H1 (cell line): ENCODE data around the gene ANAPC5. TPM values are rescaled to one million over a fixed set of nuclear protein-coding genes. Genes with fewer than 3 reads are reported as not detected.

Experiments
- CTCF ChIA-PET: fragments of 300-600 bp; sonication (Branson Sonifier 250); formaldehyde crosslinking; loops from one replicate; lab custom pipeline; 2021; ENCODE audit not compliant: partially characterized antibody; lab: Charles Lee
- POLR2A ChIA-PET: fragments of 300-600 bp; sonication (Branson Sonifier 250); formaldehyde crosslinking; loops from one replicate; lab custom pipeline; 2021; ENCODE audit warnings: inconsistent platforms; ENCODE audit not compliant: partially characterized antibody; lab: Charles Lee
- DNase-seq, 2 experiments: peaks; one replicate each; pipeline versions ENCODE4 v3.0.0 to v3.0.0-alpha.2; 2010 to 2022; ENCODE audit warnings: low spot score in 2 of 2, low read depth in 1 of 2, mixed read lengths in 1 of 2
- FAIRE-seq: peaks from 2 replicates; lab custom pipeline; 2011; peaks lifted over from hg19 to GRCh38; lab: Jason Lieb, UNC
- H2AFZ ChIP-seq: 2 replicates; pipeline ENCODE4 v1.8.1; 2012; ENCODE audit warnings: low read length, inconsistent platforms
- H2AK5ac ChIP-seq: 2 replicates; pipeline ENCODE4 v1.6.1; 2013; ENCODE audit warnings: low read depth, low read length
- H2BK120ac ChIP-seq: replicated peaks from 2 replicates; pipeline ENCODE3; 2013; ENCODE audit warnings: low read depth, low read length, inconsistent platforms
- H2BK12ac ChIP-seq: 2 replicates; pipeline ENCODE4 v1.6.1; 2013; ENCODE audit warnings: low read depth, low read length
- H2BK15ac ChIP-seq: 2 replicates; pipeline ENCODE4 v1.6.1; 2013; ENCODE audit warnings: low read length
- H2BK20ac ChIP-seq: 2 replicates; pipeline ENCODE4 v1.6.1; 2013; ENCODE audit warnings: low read length
- H2BK5ac ChIP-seq: 2 replicates; pipeline ENCODE4 v1.6.1; 2013; ENCODE audit warnings: low read depth, low read length
- H3K14ac ChIP-seq: 2 replicates; pipeline ENCODE4 v1.6.1; 2013; ENCODE audit warnings: inconsistent platforms; ENCODE audit not compliant: insufficient read length
- H3K18ac ChIP-seq: 2 replicates; pipeline ENCODE4 v1.6.1; 2013; ENCODE audit warnings: low read length; ENCODE audit errors: extremely low read depth
- H3K23ac ChIP-seq: 2 replicates; pipeline ENCODE4 v1.6.1; 2013; ENCODE audit warnings: inconsistent platforms; ENCODE audit not compliant: insufficient read length
- H3K23me2 ChIP-seq: 2 replicates; pipeline ENCODE4 v1.6.1; 2013; ENCODE audit warnings: low read depth, low read length
- H3K27ac ChIP-seq: 2 replicates; pipeline ENCODE4 v1.6.1; 2011; ENCODE audit warnings: low read depth, low read length, inconsistent platforms
- H3K27me3 ChIP-seq, 4 experiments: replicated peaks in 1 of 4; 1 replicate in 1 of 4; 2 replicates in 3 of 4; pipeline versions ENCODE4 v1.6.1 to v1.8.1; 2011 to 2013; ENCODE audit warnings: low read length in 3 of 4, mild to moderate bottlenecking in 3 of 4, inconsistent platforms in 2 of 4, mixed read lengths in 2 of 4, moderate library complexity in 1 of 4; ENCODE audit not compliant: control insufficient read depth in 3 of 4, insufficient read depth in 3 of 4; ENCODE audit errors: extremely low read depth in 1 of 4
- H3K36me3 ChIP-seq, 4 experiments: 2 replicates each; pipeline versions ENCODE4 v1.6.1 to v1.8.1; 2011 to 2013; ENCODE audit warnings: mild to moderate bottlenecking in 4 of 4, low read length in 3 of 4, moderate library complexity in 2 of 4, control low read depth in 1 of 4, inconsistent platforms in 1 of 4; ENCODE audit not compliant: insufficient read depth in 4 of 4, control insufficient read depth in 2 of 4
- H3K4ac ChIP-seq: replicated peaks from 2 replicates; pipeline ENCODE3; 2013; ENCODE audit warnings: low read length, low read depth, mixed read lengths, inconsistent platforms; ENCODE audit not compliant: insufficient read length
- H3K4me1 ChIP-seq, 4 experiments: replicated peaks in 1 of 4; 1 replicate in 1 of 4; 2 replicates in 3 of 4; pipeline versions ENCODE4 v1.6.1 to v1.8.1; 2011 to 2013; ENCODE audit warnings: low read length in 3 of 4, inconsistent platforms in 2 of 4, mixed read lengths in 1 of 4; ENCODE audit not compliant: insufficient read depth in 4 of 4, control insufficient read depth in 3 of 4
- H3K4me2 ChIP-seq, 2 experiments: 2 replicates each; pipeline versions ENCODE4 v1.6.1 to v1.8.1; 2011 to 2013; ENCODE audit warnings: low read depth in 2 of 2, low read length in 2 of 2, control low read depth in 1 of 2, inconsistent platforms in 1 of 2, mild to moderate bottlenecking in 1 of 2; ENCODE audit not compliant: insufficient read depth in 1 of 2
- H3K4me3 ChIP-seq, 4 experiments: fragments of 200-600, 300-600 bp in 1 of 4; sonication (generic), shearing (Covaris generic), sonication (Bioruptor Twin) in 1 of 4; 2 replicates each; pipeline versions ENCODE4 v1.5.1 to v1.8.1; 2011 to 2016; ENCODE audit warnings: low read length in 4 of 4, low read depth in 3 of 4, control low read depth in 2 of 4, inconsistent platforms in 2 of 4, mild to moderate bottlenecking in 2 of 4, mixed read lengths in 1 of 4, moderate library complexity in 1 of 4; ENCODE audit not compliant: insufficient read depth in 2 of 4; ENCODE audit errors: extremely low read depth in 1 of 4
- H3K56ac ChIP-seq: replicated peaks from 2 replicates; pipeline ENCODE3; 2013; ENCODE audit warnings: low read depth, mild to moderate bottlenecking, mixed read lengths, low read length, inconsistent platforms; ENCODE audit not compliant: insufficient read length
- H3K79me1 ChIP-seq: 2 replicates; pipeline ENCODE4 v1.6.1; 2013; ENCODE audit warnings: low read depth, low read length, control low read depth
- H3K79me2 ChIP-seq, 2 experiments: 2 replicates each; pipeline versions ENCODE4 v1.6.1 to v1.8.1; 2012 to 2013; ENCODE audit warnings: low read length in 2 of 2, mild to moderate bottlenecking in 2 of 2, inconsistent platforms in 1 of 2; ENCODE audit not compliant: insufficient read depth in 2 of 2, control insufficient read depth in 1 of 2
- H3K9ac ChIP-seq, 4 experiments: replicated peaks in 1 of 4; 1 replicate in 1 of 4; 2 replicates in 3 of 4; pipeline versions ENCODE4 v1.6.1 to v1.8.1; 2011 to 2013; ENCODE audit warnings: low read depth in 3 of 4, low read length in 3 of 4, control low read depth in 2 of 4, mild to moderate bottlenecking in 2 of 4, moderate library complexity in 2 of 4, inconsistent platforms in 1 of 4; ENCODE audit errors: extremely low read depth in 1 of 4
- H3K9me3 ChIP-seq, 2 experiments: 2 replicates each; pipeline versions ENCODE4 v1.6.1 to v1.8.1; 2012 to 2013; ENCODE audit warnings: mild to moderate bottlenecking in 2 of 2, moderate library complexity in 2 of 2, control low read depth in 1 of 2, inconsistent platforms in 1 of 2, low read depth in 1 of 2, low read length in 1 of 2, mixed read lengths in 1 of 2; ENCODE audit not compliant: insufficient read depth in 2 of 2
- H4K20me1 ChIP-seq, 2 experiments: replicated peaks in 1 of 2; 2 replicates each; pipeline versions ENCODE3 to v1.8.1; 2011 to 2013; ENCODE audit warnings: inconsistent platforms in 2 of 2, low read length in 2 of 2, mild to moderate bottlenecking in 1 of 2; ENCODE audit not compliant: insufficient read depth in 2 of 2, control insufficient read depth in 1 of 2
- H4K5ac ChIP-seq: 2 replicates; pipeline ENCODE4 v1.6.1; 2013; ENCODE audit warnings: low read length, low read depth, mixed read lengths, inconsistent platforms; ENCODE audit not compliant: insufficient read length
- H4K8ac ChIP-seq: 2 replicates; pipeline ENCODE4 v1.8.0; 2013; ENCODE audit warnings: mild to moderate bottlenecking, moderate library complexity, low read length, inconsistent platforms; ENCODE audit not compliant: insufficient read depth; ENCODE audit errors: extremely low read depth
- H4K91ac ChIP-seq: replicated peaks from 2 replicates; pipeline ENCODE3; 2013; ENCODE audit warnings: low read length, mixed read lengths, inconsistent platforms; ENCODE audit not compliant: insufficient read length
- BCL11A ChIP-seq, 2 experiments: IDR thresholded peaks; one replicate each; pipeline ENCODE4 v1.6.1; 2011; ENCODE audit warnings: low read depth in 2 of 2, low read length in 2 of 2, mild to moderate bottlenecking in 2 of 2
- CHD1 ChIP-seq: IDR thresholded peaks from 2 replicates; pipeline ENCODE4 v1.6.1; 2012; ENCODE audit warnings: low read depth, low read length, improper control_type of control experiment
- EZH2 ChIP-seq: fragments of 200-600 bp; sonication (generic); IDR thresholded peaks from 2 replicates; pipeline ENCODE4 v1.7.1; 2012; ENCODE audit warnings: low read depth, mild to moderate bottlenecking, moderate library complexity, low read length, inconsistent platforms; ENCODE audit not compliant: severe bottlenecking
- FOSL1 ChIP-seq: IDR thresholded peaks from 2 replicates; pipeline ENCODE4 v1.6.1; 2011; ENCODE audit warnings: mild to moderate bottlenecking, low read depth, low read length, moderate library complexity; ENCODE audit not compliant: insufficient read depth
- SAP30 ChIP-seq: fragments of 300-600 bp; sonication (generic); IDR thresholded peaks from 2 replicates; pipeline ENCODE4 v1.7.1; 2012; ENCODE audit warnings: low read length, moderate library complexity, mild to moderate bottlenecking, inconsistent platforms; ENCODE audit not compliant: insufficient read depth, insufficient replicate concordance
- SP1 ChIP-seq: IDR thresholded peaks from 2 replicates; pipeline ENCODE4 v1.6.1; 2011; ENCODE audit warnings: low read depth, low read length
- SUZ12 ChIP-seq: fragments of 200-600 bp; sonication (generic); IDR thresholded peaks from 2 replicates; pipeline ENCODE4 v1.6.1; 2012; ENCODE audit warnings: mild to moderate bottlenecking, inconsistent platforms, low read length, moderate library complexity, mixed read lengths
- TAF7 ChIP-seq: optimal IDR thresholded peaks from 2 replicates; pipeline ENCODE3; 2011; ENCODE audit warnings: low read depth, mild to moderate bottlenecking, inconsistent platforms, low read length, moderate library complexity, borderline replicate concordance
- WGBS, 2 experiments: shearing (Covaris generic) in 1 of 2; methylation state at CpG; one replicate each; pipeline versions ENCODE4 v1.1.6 to v1.1.7; 2013 to 2015; ENCODE audit warnings: low lambda C conversion rate in 2 of 2, mixed read lengths in 2 of 2, inconsistent platforms in 1 of 2, low coverage in 1 of 2, missing lambda C conversion rate in 1 of 2; ENCODE audit not compliant: insufficient replicate concordance in 2 of 2, insufficient coverage in 1 of 2, insufficient read length in 1 of 2; ENCODE audit errors: extremely low coverage in 1 of 2, missing lambda C conversion rate in 1 of 2; 5-methylcytosine and 5-hydroxymethylcytosine counted together
- polyA plus RNA-seq, 7 experiments: library from polyadenylated mRNA; depleted of rRNA in 3 of 7; stranded (reverse) in 5 of 7; unstranded in 2 of 7; fragments of >200 nt in 5 of 7; fragments of 200-250 nt in 2 of 7; gene quantifications; 1 replicate in 5 of 7; 2 replicates in 1 of 7; 4 replicates in 1 of 7; pipeline versions ENCODE4 v1.2.1 to v1.2.3, GENCODE V29; 2011 to 2013; ENCODE audit warnings: missing spikeins in 2 of 7, mixed read lengths in 2 of 7
- total RNA-seq: library from RNA; stranded (reverse); fragmentation: NEBNext Ultra II Directional; extraction: Animal tissue kit (Norgen Biotek cat#: 25700); gene quantifications from 2 replicates; pipeline ENCODE4 v1.2.1, GENCODE V29; 2021
- TF ChIP-seq, protein P1 (sequence below): IDR thresholded peaks from 2 replicates; pipeline ENCODE4 v1.6.1; 2012; ENCODE audit warnings: inconsistent platforms

Gene ANAPC5
- total and polyA plus RNA-seq, 2 of the 8 experiments (the other 6 are each of a cell fraction or from before 2014, with no cell fraction given): 103 to 127 TPM

DNA sequence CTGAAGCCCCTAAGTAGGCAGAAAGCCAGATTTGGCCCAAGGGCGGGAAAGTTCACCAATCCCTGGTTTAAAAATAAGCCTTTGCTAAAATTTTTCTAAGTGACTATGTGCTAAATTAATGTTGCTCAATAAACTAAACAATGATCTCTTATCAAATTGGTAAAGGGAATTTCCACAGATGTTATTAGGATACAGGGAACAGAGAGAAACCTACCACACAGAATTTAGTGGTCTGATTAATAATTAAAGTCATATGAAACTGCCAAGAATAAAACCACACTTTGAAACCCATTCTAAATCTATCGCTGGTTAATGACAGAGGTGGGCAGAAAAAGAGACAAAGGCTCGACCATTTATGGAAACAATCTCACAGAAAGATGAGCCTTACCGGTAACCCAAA is 22.0 kb downstream of the ANAPC5 start:
- FAIRE-seq (no peak), DNase-seq (no peak)
- H2AK5ac ChIP-seq: no peak overlapping the region
- no peak overlapping the region for H2AFZ ChIP-seq
- H3K4ac ChIP-seq: no peak overlapping the region
- no peak overlapping the region for H3K56ac ChIP-seq
- no peak overlapping the region for H3K9ac ChIP-seq
- H3K23me2 ChIP-seq: no peaks in the 10 kb centered on the region
- POLR2A ChIA-PET: no interaction called here
- no peak for TF ChIP-seq CHD1
- TF ChIP-seq SP1: no peak
- no peak for TF ChIP-seq BCL11A (IDR thresholded peaks at IDR 0.05; ENCODE audit: low read depth in 2 of 2, low read length in 2 of 2)
- TF ChIP-seq, protein P1, sequence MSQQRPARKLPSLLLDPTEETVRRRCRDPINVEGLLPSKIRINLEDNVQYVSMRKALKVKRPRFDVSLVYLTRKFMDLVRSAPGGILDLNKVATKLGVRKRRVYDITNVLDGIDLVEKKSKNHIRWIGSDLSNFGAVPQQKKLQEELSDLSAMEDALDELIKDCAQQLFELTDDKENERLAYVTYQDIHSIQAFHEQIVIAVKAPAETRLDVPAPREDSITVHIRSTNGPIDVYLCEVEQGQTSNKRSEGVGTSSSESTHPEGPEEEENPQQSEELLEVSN: no peak
- no peak for TF ChIP-seq SUZ12
- no peak for TF ChIP-seq EZH2
- TF ChIP-seq FOSL1: no peak
- no peak for TF ChIP-seq SAP30
- no peak for TF ChIP-seq TAF7
- no peak overlapping the region for H3K23ac ChIP-seq
- no peak overlapping the region for H3K27ac ChIP-seq
- no peaks in the 10 kb centered on the region for H3K27me3 ChIP-seq
- H3K4me3 ChIP-seq: no peak overlapping the region
- no peak overlapping the region for H2BK5ac ChIP-seq
- no peak overlapping the region for H2BK12ac ChIP-seq
- H3K4me1 ChIP-seq: no peaks in the 10 kb centered on the region
- H3K9me3 ChIP-seq: no peaks in the 10 kb centered on the region
- 95% methylated on average over 4 of the region's 4 CpGs; no CpG with 5 or more reads in 1 of the 2 experiments for WGBS, 2 experiments
- no peaks in the 10 kb centered on the region for H3K79me1 ChIP-seq
- CTCF ChIA-PET: no interaction called here
- H3K36me3 ChIP-seq: peaks cover 31 to 78% (median 65%) of the 10 kb centered on the region in 4 experiments
- H3K18ac ChIP-seq: no peak overlapping the region
- no peak overlapping the region for H2BK15ac ChIP-seq
- no peaks in the 10 kb centered on the region for H3K79me2 ChIP-seq
- H2BK120ac ChIP-seq: no peak overlapping the region
- H4K5ac ChIP-seq: no peak overlapping the region
- no peak overlapping the region for H4K91ac ChIP-seq
- H3K14ac ChIP-seq: no peak overlapping the region
- no peak overlapping the region for H2BK20ac ChIP-seq
- no peak overlapping the region for H4K8ac ChIP-seq
- no peak overlapping the region for H3K4me2 ChIP-seq
- peaks cover 1 to 2% of the 10 kb centered on the region in 2 experiments for H4K20me1 ChIP-seq
